NCI-H774 (cell line): ENCODE results near the gene ISLR.
"Not testable (repeated sequence)": the region's sequence is repeated elsewhere in the genome, so short reads cannot be mapped to it uniquely, and the experiment has no call there.

Experiments used
- DNase-seq: peaks from one replicate; lab custom pipeline; 2025; lab: John Stamatoyannopoulos, UW

Gene ISLR

DNA sequence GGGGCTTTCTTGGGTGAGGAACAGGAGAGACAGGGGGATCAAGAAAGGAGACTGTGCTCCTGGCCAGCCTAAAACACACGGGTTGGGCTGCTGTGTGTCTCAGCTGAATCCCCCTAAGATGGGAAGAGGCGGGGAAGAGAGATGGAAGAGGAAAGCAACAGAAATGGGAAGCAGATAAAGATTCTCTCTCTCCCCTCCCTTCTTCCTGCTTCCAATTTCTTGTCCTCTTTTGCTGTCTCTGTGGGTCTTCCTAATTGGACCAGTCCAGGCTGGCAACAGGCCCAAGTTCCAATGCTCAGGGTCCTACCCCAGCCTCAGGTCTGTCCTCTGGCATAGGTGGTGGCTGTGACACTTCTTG, 36.0 kb upstream of the ISLR start:
- no peak for DNase-seq

DNA sequence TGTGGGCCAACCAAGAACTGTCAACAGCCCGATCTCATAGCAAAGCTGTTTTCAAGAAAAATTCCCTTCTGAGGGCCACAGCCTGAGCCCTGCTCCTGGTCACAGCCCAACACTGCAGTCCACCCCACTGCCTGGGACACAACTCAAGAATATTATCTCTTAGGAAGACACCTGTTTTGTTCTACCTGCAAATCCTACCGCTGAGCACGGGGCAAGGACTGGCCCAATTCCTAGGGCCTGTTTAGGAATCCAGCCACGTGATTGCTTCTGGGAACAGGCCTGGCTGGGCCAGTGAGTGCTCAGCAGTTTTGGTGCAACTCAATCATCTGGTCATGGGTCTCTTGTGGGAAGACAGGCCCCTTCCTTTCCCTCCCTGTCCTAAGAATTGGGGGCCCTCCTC, 34.9 kb upstream of the ISLR start:
- no peak for DNase-seq

DNA sequence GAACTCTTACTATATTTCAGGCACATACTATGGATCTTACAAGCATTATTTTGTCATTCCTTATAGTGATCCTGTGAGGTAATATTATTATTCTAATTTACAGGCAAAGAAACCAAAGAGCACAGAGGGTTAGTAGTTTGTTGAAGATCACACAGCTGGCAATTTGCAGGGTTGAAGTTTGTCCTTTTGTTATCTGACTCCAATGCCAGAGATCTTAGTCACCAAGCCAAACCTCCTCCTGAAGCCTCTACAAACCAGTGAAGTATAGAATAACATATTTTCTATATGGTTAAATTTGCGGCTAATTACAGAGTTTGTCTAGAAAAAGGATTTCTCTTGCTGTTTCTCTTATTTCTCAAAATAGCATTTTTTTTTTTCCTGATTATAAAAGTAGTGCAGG, 31.9 kb upstream of the ISLR start:
- no peak for DNase-seq

DNA sequence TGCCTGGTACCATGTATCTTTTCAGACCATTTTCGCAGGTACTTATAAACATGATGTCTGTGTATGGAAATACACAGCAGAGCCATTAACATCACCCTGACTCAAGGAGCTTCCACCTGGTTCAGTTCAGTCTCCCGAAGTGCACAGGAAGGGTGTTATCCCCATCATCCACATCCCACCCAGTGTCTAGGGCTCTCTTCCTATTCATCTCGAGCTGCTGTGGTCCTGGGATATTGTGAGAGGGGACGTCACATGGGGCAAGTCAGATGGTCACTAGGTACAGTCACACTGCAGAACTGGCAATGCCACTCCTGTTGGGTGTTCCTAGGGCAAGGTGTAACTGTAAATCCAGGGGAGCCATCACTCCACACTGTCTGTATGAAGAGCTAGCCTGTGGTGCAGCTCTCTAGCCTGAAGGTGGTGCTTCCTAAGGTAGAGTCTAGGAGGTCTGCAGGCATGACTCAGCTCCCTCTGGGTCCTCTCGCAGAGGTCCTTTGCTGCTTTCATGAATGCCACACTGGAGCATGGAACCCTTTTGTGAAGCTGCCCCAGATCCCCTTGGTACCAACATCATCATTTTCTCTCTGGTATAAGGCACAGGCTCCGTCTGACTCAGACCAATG, 29.2 kb upstream of the ISLR start:
- no peak for DNase-seq

DNA sequence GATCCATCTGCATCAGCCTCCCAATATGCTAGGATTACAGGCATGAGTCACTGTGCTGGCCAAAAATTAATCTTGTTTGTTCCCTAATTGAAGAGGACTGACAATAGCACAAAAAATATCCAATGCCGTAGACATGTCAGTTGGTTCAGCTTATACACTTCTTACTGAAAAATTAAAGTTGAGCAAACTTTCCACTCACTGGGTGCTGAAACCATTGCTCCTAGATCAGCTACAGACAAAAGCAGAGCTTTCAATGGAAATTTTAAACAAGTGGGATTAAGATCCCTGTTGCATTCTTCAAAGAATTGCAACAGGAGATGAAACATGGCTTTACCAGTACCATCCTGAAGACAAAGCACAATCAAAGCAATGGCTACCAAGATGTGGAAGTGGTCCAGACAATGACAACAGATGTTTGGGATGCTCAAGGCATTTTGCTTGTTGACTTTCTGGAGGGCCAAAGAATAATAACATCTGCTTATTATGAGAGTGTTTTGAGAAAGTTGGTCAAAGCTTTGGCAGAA, 27.2 kb upstream of the ISLR start:
- DNase-seq = no peak

DNA sequence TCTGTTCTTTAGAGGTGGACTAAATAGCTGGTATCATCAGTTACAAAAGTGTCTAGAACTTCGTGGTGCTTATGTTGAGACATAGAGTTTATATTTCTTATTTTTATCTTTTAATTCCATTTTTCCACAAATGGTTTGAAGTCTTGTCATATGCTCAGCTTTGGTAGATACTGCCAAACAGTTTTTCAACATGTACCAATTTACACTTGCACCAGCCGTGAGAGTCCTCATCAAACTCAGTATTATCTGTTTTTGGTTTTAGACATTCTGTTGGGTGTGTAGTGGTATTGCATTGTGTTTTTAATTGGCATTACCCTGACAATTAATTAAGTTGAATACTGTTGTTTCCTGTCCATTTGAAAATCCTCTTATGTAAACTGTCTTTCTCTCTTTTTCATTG, 26.5 kb upstream of the ISLR start:
- DNase-seq = no peak

DNA sequence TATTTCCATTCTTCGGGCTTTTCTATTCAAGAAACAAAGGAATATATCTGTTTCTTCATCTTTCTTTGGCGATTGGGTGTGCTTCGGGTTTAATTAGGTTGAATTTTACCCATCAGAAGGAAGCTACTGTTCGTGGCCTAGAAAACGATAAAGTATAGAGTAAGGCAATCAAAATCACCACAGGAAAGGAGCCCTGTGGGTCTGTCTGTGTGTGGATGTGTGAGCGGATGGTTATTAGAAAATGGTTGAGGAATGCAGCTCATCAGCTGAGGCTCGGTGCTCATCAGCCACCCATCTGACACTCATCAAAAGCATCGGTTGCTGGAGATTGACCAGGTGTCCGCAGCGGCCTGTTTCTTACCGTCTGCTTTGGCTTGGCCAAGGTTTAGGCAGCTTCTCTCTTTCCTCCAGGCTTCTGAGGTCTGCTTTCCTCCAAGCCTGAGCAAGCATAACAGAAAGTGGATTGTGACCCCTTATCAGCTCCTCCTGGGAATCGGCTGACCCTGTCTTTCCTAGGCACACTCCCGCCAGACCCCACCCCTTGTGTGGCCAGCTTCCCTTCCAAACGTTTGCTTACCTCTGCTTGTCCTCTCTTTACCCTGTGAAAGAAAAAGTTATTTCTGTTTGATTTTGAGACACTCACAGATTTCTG, 17.6 kb upstream of the ISLR start:
- DNase-seq = no peak

DNA sequence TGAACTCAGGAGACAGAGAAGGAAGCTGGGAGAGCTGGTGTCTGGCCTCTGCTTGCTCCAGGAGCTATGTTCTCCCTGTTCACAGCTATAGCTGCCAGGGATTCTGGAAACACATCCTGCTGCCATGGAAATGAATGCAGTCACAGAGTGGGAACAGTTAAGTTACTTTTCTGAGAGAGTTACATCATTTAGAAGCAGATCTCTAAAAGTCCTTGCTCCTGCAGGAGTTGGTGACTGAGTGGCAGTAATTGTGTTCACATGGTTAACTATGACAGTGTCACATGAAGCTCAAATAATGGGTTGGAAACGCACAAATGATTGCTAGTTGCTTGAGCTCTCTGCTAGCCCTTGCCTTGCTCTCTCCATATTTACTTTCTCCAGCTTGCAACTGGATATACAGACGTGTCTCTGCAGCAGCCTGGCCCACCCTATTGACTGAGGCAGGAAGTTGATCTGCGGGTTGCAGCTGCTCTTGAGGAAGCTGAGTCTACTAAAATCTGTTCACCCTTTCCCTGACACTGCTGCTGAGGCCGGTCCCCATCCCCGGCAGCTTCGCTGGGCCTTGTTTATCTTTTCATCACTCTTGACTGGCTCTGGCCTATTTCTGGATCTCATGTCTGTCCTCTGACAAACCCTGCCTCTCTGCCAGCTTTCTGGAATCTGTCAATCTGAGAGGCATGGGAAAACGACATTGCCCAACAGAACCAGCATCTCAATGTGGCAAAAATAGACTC, 16.7 kb upstream of the ISLR start:
- peak; percentile 44 for DNase-seq

DNA sequence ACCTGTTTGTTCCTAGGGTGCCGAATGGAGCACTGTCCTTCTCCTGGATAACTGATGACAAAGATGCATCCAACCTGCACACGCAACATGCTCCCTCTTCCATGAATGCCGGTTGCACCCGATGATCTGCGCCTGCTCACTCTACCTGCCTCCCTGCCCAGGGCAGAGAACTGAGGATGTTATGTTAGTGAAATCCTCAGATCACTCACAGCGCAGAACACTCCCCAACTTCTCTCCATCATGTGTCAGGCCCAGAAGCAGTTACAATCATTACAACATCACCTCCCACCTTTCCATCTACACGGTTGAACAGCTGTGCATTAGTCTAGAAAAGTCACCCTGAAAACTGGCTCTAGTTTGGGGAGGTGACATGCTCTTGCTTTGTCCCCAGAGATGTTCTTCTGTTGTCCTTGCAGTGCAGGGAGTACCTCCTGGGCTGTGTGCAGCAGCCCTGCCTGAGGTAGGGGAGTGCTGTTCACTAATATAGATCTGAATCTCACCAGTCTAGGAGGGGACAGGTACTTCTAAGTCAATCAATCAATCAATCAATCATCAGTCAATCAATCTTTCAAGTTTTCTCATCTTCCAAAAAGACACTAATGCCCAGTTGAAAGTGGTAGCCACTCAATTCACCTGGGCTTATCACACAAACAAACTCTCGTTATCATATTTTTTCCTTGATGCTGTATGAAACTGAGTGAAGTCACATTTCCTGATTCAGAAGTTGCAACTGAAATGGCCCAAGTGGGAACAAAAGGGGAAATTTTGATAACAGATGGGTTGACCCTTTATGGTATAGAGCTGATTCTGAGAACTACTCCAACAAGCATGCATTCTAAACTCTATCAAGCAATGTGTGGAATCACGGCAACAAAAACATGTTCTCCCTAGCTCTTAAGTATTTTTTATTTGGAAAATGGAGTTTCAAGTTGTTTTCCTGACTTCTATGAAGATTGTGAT, 15.4 kb upstream of the ISLR start:
- DNase-seq = no peak

DNA sequence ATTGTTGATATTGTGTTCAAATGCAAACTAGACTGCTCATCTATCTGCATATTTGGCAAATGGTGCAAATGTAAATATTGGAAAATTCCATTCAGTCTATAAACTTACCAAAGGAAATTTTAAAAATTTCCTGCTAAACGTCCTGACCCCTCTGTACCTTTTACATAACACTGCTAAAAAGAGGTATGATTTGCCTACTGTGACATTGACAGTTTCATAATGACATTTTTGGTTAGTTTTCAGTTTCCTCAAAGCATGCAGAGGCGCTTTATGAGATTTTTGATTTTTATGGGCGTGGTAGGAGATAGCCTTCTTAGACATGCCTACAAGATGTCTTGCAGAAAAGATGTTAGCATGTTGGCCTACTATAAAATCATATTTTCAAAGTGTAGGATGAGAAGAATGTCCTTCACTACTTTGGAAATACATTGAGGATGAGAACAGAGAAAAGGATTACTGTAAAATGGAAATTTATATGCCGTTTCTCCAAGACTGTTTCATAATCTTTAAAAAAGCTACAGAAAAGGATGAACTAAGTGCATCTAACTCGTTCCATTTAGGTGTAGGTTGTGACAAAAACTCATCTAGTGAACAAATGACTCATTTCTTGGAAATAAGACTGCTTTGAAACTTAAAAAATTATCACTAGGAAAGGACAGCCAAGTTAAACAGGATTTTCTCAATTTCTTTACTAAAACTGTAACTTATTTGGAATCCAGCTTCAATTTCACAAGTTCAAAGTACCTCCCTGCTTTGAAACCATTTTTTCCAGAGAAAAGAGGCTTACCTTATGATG, 14.5 kb upstream of the ISLR start:
- DNase-seq = no peak

DNA sequence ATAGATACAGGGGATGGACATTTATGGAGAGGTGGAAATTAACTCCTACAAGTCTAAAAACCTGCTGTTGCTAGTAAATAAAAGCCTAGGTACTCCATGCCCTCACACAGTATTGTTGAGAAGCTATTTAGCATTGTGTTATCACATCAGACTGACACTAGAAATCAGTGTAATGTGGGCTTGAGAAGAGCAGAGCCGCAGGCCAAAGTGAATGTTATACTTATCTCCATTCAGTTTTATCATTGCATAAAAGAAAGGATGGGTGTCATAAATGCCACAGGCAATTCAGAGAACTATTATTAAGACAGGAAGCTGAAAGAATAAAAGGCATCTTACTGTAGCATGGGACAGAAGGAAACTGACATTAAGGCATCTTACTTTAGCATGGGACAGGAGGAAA, 13.7 kb upstream of the ISLR start:
- DNase-seq = no peak

DNA sequence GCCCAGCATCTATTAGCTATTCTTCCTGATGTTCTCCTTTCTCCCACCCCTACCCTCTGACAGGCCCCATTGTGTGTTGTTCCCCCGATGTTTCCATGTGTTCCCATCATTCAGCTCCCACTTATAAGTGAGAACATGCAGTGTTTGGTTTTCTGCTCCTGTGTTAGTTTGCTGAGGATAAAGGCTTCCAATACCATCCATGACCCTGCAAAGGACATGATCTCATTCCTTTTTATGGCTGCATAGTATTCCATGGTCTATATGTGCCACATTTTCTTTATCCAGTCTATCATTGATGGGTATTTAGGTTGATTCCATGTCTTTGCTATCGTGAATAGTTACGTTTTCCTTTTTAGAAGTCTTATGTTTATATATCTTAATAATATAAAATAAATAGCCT, 13.1 kb upstream of the ISLR start:
- DNase-seq = not testable (repeated sequence)

DNA sequence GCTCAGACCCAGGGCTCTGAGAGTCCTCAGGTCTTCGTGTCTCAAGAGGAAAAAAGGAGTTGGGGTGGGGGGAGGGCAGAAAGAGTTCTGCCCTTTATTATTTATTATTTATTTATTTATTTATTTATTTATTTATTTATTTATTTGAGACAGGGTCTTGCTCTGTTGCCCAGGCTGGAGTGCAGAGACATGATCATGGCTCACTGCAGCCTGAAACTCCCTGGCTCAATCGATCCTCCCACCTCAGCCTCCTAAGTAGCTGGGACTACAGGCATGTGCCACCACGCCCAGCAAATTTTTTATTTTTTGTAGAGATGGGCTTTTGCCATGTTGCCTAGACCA, 11.3 kb upstream of the ISLR start:
- DNase-seq = not testable (repeated sequence)

DNA sequence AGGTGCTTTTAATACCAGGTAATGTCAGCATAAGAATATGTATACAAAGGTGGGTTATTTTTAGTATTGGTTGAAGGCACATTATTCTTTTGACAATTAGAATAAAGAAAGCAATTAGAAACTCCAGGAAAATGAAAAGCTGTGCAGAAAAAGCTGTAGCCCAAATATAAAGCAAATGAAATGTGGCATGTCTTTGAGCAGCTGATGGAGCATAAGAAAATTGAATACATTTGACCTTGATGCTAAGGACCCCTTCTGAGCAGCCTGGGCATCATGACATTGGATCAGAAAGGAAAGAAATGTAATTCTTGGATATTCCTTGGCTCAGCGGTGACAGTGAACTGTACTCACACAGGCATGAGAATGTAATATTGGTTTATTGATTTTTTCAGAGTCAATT, 8.0 kb upstream of the ISLR start:
- no peak for DNase-seq

DNA sequence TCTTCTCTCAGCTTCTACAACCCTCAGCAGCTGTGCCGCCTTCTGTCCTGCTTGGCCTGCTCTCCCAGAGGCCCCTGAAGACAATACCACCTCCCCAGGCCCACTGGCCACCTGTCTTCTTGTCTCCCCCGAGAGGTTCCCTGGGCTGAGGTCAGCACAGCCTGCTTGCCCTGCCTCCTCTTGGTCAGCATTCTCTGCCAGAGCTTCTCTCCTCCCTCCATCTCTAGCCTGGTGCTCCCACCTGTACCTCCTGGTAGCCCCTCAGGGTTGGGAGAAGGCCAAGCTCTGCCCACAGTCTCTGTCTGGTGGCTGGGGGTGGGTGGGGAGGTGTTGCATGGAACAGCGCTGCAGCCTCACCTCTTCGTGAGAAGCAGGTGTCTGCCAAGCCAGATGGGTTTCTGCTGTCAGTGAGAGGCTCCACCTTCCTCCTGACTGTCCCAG, 5.6 kb upstream of the ISLR start:
- no peak for DNase-seq

DNA sequence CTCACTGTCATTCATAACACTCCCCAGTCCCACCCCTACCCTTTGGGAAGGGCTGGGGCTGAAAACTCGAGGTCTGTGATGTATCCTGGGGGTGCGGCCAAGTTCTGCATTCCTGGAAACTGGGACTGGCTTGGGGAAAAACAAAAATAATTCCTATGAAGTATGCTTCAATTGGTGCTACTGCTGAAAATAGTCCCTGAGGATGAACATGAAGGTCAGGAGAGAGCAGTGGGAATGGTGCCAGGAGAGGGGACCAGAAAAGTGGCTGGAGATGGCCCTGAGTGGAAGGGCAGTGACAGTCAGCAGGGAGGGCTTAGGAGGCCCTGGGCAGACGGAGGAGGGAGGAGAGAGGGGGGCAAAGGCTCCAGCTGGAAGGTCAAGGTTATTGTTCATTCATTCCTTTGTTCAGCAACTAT, 4.8 kb upstream of the ISLR start:
- no peak for DNase-seq

DNA sequence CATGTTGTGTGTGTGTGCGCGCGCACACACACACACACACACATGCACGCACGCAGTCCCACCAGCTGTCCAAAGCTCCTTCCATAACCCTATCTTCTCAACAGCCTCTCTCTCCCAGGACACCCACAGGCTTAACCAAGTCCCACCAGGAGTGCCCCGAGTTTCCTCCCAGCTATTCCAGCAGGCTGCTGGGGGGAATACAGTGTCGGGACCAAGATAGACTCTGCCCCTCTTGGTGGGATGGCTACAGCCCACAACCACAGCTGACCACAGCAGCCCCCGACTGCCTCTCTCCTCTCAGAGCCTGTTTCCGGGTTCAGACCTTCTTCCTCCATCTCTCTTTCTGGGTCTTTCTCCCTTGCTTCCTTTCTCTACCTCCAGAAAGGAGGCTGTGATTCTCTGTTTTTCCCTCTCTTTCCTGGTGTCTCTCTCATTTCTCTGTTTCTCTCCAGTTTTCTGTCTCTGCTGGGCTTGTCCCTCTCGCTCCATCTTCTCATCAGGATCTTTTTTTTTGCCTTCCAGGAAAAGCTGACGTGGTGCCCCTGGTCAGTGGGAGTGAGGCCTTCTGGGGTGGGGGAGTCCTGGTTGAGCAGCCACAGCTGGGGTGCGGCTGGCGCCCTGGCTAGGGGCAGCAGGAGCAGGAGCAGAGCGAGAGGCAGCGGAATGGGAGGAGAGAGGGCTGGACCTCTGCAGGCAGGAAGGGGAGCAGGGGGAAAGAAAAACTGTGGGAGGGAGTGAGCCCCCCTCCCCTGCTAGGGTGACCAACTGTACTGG, 3.3 kb upstream of the ISLR start:
- no peak for DNase-seq

DNA sequence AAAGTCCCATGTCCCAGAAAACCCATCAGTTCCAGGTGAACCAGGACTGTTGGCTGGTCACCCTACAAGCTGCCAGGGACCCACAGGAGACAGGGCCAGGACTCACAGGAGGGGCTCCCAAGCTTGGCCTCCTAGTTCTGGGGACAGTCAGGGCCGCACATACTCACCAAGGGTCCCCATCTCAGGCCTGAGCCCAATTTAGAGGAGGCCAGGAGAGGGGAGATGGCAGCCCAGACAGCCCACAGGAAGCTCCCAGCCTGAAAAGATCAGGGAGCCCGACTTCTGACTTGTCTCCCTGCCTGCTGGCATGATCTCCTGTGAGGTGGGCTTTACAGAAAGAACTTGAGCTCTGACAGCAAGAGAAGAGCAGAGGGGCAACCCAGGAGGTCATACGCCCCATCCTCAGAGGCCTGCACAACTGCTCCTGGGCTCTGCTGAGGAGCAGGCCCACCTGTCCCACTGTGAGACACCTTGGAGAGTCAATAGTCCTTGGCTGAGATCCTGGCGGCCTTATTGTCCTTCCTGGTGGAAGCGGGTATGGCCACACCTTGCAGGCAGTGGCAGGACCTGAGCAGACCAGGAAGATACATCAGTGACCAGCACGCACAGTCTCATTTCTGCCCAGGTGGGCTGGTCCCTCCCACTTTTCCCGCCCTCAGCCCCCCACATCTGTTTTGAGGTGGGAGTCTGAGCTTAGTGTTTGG, 2.5 kb upstream of the ISLR start:
- DNase-seq = no peak

DNA sequence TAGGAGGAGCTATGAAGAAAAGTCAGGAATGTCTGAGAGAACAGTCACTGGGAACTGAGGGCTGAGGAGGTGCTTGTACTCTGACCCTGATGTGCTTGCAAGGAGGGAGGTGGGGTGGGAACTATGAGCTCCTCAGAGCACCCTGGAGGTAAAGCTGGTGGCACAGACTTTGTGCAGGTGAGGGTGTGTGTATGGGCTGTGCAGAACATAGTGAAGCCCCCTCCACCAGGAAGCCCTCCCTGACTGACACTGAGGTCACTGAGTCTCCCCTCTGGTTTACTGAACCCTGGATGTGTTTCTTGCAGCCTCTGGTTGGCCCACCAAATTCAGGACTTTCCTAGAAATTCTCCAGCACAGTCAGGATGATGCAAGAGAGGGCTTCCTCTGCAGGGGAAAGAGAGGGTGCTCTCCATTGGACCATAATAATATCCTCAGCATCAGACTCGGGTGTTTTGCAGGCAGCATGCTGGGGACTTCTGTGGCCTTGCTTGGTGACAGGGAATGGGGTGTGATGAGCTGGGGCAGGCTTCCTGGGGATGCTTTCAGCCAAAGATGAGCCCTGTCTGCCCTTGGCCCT, 1.5 kb upstream of the ISLR start:
- DNase-seq = no peak
